Uterus (tissue), 4 donors: ENCODE measurements around the gene THOC5. TPM values are rescaled to one million over a fixed set of nuclear protein-coding genes. Genes with fewer than 3 reads are reported as not detected.

Experiments used
- DNase-seq, 2 donors: peaks; one replicate each; pipeline ENCODE4 v3.0.0-alpha.2; 2019 to 2020
- H3K27ac ChIP-seq, 2 donors: fragments of 200-600 bp; sonication (generic); 1 replicate in 1 of 2; 2 replicates in 1 of 2; pipeline ENCODE4 v1.5.1; 2016 to 2018
- H3K27me3 ChIP-seq, 2 donors: fragments of 200-600 bp; sonication (generic); one replicate each; pipeline ENCODE4 v1.5.1; 2018 to 2019; ENCODE audit warnings: control low read depth in 1 of 2
- H3K36me3 ChIP-seq, 2 donors: fragments of 200-600 bp; sonication (generic); one replicate each; pipeline ENCODE4 v1.5.1; 2019; ENCODE audit warnings: control low read depth in 1 of 2
- H3K4me1 ChIP-seq, 2 donors: fragments of 200-600 bp; sonication (generic); one replicate each; pipeline ENCODE4 v1.5.1; 2018 to 2019; ENCODE audit warnings: control low read depth in 1 of 2
- H3K4me3 ChIP-seq, 2 donors: fragments of 200-600 bp; sonication (generic); 1 replicate in 1 of 2; 2 replicates in 1 of 2; pipeline ENCODE4 v1.5.1; 2018 to 2019; ENCODE audit warnings: mild to moderate bottlenecking in 1 of 2
- H3K9me3 ChIP-seq, 2 donors: fragments of 200-600 bp; sonication (generic); one replicate each; pipeline ENCODE4 v1.5.1; 2019; ENCODE audit warnings: control low read depth in 1 of 2
- POLR2A ChIP-seq, 2 donors: fragments of 450-650 bp; IDR thresholded peaks; one replicate each; pipeline ENCODE4 v1.6.1; 2016; ENCODE audit warnings: antibody characterized with exemption in 2 of 2, mild to moderate bottlenecking in 1 of 2, moderate library complexity in 1 of 2
- intact Hi-C: fragments of 100-400 bp; cut with DNase I; formaldehyde crosslinking; loops from one replicate; pipeline ENCODE4 v1.15.1; 2023; ENCODE audit warnings: low total_unique reads
- total RNA-seq, 4 donors: library from RNA; depleted of rRNA in 3 of 4; stranded (reverse); fragments of >200 nt in 3 of 4; gene quantifications; one replicate each; pipeline versions ENCODE4 v1.1.0 to v1.2.4, GENCODE V29; 2014 to 2023
- TF ChIP-seq, protein P1 (sequence below), 4 experiments: fragments of 200-600 bp in 2 of 4; fragments of 450-650 bp in 2 of 4; sonication (generic) in 2 of 4; IDR thresholded peaks; one replicate each; pipeline ENCODE4 v1.5.1; 2016 to 2019; ENCODE audit warnings: antibody characterized with exemption in 4 of 4, mild to moderate bottlenecking in 2 of 4, moderate library complexity in 1 of 4
- donor health status: DM: yes; HTN: yes; CAD: no.

The THOC5 gene
- total RNA-seq, 4 donors from 2014 or later, result 8.5 to 59.1 (median 48.7) TPM

DNA sequence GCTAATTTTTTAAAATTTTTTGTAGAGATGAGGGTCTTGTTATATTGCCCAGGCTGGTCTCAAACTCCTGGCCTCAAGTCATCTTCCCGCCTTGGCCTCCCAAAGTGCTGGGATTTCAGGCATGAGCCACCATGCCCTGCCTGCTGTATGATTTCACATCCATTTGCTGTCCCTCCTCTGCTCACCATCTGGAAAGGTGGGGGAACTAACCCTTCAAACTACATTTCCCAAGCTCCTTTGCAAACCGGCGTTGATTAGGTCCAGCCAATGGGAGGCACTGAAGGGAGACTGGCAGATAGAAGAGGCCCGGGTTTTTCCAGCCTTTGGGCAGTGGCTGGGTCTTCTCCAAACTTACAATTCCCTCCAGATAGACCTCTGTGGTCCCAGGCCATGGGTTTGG is 95.8 kb downstream of the THOC5 start:
- Histone ChIP-seq H3K9me3 (no peaks in the 10 kb centered on the region), H3K4me3 (no peak overlapping the region), H3K27ac (no peak overlapping the region), H3K27me3 (no peaks in the 10 kb centered on the region), H3K4me1 (no peaks in the 10 kb centered on the region), H3K36me3 (no peaks in the 10 kb centered on the region)
- DNase-seq, result no peak
- intact Hi-C loops, result no loop called here
- TF ChIP-seq, protein P1, sequence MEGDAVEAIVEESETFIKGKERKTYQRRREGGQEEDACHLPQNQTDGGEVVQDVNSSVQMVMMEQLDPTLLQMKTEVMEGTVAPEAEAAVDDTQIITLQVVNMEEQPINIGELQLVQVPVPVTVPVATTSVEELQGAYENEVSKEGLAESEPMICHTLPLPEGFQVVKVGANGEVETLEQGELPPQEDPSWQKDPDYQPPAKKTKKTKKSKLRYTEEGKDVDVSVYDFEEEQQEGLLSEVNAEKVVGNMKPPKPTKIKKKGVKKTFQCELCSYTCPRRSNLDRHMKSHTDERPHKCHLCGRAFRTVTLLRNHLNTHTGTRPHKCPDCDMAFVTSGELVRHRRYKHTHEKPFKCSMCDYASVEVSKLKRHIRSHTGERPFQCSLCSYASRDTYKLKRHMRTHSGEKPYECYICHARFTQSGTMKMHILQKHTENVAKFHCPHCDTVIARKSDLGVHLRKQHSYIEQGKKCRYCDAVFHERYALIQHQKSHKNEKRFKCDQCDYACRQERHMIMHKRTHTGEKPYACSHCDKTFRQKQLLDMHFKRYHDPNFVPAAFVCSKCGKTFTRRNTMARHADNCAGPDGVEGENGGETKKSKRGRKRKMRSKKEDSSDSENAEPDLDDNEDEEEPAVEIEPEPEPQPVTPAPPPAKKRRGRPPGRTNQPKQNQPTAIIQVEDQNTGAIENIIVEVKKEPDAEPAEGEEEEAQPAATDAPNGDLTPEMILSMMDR (IDR thresholded peaks at IDR 0.05), result no peak

DNA sequence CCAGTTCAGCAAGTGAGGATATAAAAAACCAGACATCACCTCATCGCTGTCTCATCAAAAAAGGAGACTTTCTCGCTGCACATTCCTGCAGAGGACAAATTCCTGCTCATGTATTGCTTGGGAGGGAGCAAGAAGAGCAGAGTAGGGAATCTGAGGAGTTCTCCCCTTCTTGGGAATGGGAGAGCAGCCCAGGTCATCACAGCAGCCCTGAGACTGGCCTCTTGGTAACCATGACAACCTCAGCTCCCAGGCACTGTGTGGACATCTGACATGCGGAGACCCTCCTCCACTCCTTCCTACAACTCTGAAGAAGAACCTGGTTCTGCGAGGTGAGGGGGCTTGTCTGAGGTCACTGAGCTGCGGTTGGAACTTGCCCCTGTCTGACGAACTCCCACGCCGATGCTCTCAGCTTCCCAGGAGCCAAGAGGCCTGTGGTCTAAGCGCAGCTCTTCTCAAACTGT is 97.3 kb downstream of the THOC5 start:
- Histone ChIP-seq H3K9me3 (no peaks in the 10 kb centered on the region), H3K4me3 (no peak overlapping the region), H3K27me3 (no peaks in the 10 kb centered on the region), H3K4me1 (no peaks in the 10 kb centered on the region), H3K36me3 (no peaks in the 10 kb centered on the region), H3K27ac (no peak overlapping the region)
- no peak for DNase-seq
- intact Hi-C loops, result no loop called here
- TF ChIP-seq, protein P1 (IDR thresholded peaks at IDR 0.05), result no peak
- no peak for TF ChIP-seq POLR2A (IDR thresholded peaks at IDR 0.05)

Other genes starting within 250 kb of the THOC5 start
- gene GAS2L1, start 247.1 kb downstream of the THOC5 start, total RNA-seq, result 10 to 100 TPM in 2 of 4 donors, 1 to 10 TPM in 2; 2.4 to 29.6 (median 11.9) TPM
- 1 to 10 TPM in 1 of 4 donors, under 1 TPM in 2, not detected in 1; 0.35 to 3.2 (median 0.79) TPM for gene RASL10A, start 238.1 kb downstream of the THOC5 start, total RNA-seq
- gene AP1B1, start 165.2 kb downstream of the THOC5 start, total RNA-seq, result 10 to 100 TPM; 32.3 to 49.6 (median 36.6) TPM
- not detected for gene RFPL1, start 115.2 kb downstream of the THOC5 start, total RNA-seq
- gene NEFH, start 73.5 kb downstream of the THOC5 start, total RNA-seq, result 1 to 10 TPM in 1 of 4 donors, under 1 TPM in 1, not detected in 2; 0.46 to 1.9 TPM
- gene NIPSNAP1, start 27.4 kb upstream of the THOC5 start, total RNA-seq, result 10 to 100 TPM in 2 of 4 donors, 1 to 10 TPM in 2; 1.2 to 36.2 (median 15.5) TPM
- gene NF2, start 49.9 kb upstream of the THOC5 start, total RNA-seq, result 10 to 100 TPM; 17.7 to 52.9 (median 33.8) TPM
- gene CABP7, start 166.2 kb upstream of the THOC5 start, total RNA-seq, result under 1 TPM in 1 of 4 donors, not detected in 3; 0.14 TPM
- 10 to 100 TPM; 12.0 to 47.4 (median 23.4) TPM for gene ZMAT5, start 213.2 kb upstream of the THOC5 start, total RNA-seq
- 10 to 100 TPM in 3 of 4 donors, 1 to 10 TPM in 1; 6.2 to 49.7 (median 41.7) TPM for gene UQCR10, start 213.6 kb upstream of the THOC5 start, total RNA-seq